ENCODE measurements around the gene SH3BGRL2.

Gene SH3BGRL2

GRCh38 chr6:79630883-79631692 lies at the start of gene SH3BGRL2:
Gene SH3BGRL2 (plus strand): TSS chr6:79631329. CDS start chr6:79631462, 133 bp downstream.
- DNase-seq, result peak; percentile 52

- DNase-seq, result no peak
Measured at GRCh38 chr6:79584332-79584731, 46.8 kb upstream of the SH3BGRL2 start.

DNA sequence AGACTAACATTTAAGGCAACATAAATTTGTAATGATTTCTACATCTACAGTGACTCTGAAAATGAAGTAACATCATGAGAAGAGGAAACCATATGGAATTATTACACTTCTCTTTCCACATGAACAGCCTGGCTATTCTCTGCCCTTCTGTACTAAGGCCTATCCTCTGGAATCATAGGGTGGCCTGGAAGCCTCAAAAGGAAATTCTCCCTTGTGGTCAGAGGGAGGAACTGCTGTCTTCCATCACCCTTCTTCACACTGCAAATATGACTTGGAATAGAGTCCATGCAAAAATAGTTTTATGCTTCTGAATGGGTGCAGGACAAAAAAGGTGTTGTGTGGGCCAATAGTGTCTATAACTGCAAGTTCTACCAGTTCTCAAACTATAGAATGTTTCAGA lies 44.6 kb upstream of the SH3BGRL2 start:
- no peak for DNase-seq

- DNase-seq, result no peak
Measured at GRCh38 chr6:79589701-79590100, 41.4 kb upstream of the SH3BGRL2 start.

DNA sequence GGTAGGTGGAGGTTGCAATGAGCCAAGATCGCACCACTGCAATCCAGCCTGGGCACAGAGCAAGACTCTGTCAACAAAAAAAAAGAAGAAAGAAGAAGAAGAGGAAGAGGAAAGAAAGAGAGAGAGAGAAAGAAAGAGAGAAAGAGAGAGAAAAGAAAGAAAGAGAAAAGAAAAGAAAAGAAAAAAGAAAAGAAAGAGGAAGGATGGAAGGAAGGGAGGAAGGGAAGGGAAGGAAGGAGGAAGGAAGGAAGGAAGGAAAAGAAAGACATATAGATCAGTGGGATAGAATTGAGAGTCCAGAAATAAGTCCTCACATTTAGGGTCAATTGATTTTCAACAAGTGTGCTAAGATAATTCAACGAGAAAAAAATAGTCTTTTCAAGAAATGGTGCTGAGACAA lies 34.0 kb upstream of the SH3BGRL2 start:
- no peak for DNase-seq

DNA sequence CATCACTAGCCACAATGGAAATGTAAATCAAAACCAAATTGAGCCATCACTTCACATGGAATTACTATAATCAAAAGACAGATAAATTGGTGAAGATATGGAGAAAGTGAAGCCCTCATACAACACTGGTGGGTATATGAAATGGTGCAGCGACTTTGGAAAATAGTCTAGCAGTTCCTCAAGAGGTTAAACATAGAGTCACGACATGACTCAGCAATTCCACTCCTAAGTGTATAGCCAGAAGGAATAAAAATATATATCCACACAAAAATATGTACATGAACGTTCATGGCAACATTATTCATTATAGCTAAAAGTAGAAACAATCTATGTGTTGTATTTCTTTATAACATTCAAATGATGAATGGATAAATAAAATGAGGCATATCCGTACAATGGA lies 33.1 kb upstream of the SH3BGRL2 start:
- DNase-seq, result no peak

DNA sequence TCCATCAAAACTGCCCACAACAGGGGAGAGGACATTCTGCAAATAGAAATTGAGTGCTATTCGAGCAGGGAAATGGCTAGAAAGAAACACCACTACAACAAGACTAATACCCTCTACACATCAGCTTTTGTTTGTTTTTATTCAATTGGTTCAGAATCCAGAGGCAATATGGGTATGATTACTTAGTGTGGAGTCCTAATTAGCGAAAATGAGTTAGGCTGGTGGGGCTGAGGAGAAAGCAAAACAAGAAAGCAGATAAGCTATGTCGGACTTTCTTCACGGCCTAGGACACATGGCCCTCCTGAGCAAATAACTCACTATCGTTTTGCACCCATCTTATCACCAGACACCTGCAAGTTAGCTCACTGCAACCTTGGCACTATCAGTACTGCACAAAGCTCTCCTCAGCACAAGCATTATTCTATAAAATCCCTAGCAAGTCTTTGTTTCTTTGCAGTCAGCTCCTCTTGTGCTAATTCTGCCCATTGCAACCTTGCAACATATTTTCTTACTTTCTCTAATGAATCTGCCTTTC lies 31.3 kb upstream of the SH3BGRL2 start:
- DNase-seq, result no peak

DNA sequence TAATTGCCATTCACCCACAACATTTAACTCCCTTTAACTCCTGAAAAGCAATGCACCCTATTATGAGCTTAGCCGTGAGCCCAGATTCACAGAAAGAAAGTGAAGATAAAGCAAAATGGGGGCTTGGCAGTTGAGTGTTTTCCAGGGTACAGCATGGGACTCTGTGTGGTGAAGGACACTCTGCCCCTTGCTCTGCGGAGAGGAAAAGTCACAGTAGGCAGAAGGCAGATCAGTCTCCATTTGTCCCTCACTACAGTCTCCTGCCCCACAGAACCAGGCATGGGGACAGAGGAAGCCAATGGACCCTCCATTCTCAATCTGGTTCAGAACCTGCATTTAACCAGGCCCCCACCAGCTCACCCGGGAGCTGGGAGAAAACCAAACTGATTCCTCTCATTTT lies 30.8 kb upstream of the SH3BGRL2 start:
- DNase-seq, result no peak

DNA sequence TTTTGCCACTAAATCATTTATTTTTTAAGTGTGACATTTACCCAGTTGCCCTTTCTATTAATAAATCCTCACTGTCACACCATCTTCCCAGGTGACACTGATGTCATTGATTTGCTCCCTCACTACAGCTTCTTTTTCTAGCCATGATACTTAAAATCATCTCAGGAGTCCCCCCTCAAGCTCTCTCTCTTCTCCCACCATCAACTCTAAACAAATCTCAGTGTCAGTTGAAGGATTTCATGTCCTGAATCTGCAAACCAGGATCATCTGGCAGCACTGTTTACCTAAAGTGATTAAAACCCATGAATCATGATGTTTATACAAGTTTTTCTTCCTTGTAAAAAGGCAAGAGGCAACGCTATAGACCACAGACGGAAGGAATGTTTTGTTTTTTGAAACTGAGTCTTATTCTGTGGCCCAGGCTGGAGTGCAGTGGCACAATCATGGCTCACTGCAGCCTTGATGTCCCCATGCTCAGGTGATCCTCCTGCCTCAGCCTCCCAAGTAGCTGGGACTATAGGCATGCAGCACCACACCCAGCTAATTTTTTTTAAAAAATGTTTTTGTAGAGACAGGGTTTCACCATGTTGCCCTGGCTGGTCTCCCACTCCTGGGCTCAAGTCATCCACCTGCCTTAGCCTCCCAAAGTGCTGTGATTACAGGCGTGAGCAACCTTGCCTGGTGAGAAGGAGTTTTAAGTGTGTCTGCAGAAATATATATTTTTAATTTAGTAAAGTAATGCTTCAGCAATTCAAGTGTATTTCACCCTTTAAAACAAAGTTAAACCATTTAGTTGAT lies 30.1 kb upstream of the SH3BGRL2 start:
- DNase-seq, result no peak

DNA sequence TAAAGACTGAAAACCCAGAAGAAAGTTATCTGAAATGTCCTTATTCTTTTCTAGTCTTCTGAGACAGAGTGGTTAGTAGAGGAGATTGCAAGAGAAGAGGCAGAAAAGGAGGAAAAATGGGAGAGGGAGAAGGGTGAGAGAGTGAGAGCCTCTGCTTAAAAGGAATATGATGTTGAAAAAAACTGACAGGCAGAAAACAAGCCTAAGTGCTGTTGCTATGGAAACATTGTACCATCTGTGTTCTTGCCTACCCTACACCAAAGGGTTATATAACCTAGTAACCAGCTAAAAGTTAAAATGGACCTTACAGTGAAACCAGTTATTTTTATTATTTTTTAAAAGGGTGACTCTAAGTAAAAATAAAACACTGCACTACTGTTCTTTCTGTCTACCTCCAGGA lies 28.3 kb upstream of the SH3BGRL2 start:
- DNase-seq, result no peak

GRCh38 chr6:79604583-79605037 lies 26.5 kb upstream of the SH3BGRL2 start:
- no peak for DNase-seq

GRCh38 chr6:79605061-79605460 lies 26.1 kb upstream of the SH3BGRL2 start:
- DNase-seq, result no peak

- no peak for DNase-seq
Measured at GRCh38 chr6:79605968-79606764, 25.0 kb upstream of the SH3BGRL2 start.

GRCh38 chr6:79607000-79607399 lies 24.1 kb upstream of the SH3BGRL2 start:
- no peak for DNase-seq

DNA sequence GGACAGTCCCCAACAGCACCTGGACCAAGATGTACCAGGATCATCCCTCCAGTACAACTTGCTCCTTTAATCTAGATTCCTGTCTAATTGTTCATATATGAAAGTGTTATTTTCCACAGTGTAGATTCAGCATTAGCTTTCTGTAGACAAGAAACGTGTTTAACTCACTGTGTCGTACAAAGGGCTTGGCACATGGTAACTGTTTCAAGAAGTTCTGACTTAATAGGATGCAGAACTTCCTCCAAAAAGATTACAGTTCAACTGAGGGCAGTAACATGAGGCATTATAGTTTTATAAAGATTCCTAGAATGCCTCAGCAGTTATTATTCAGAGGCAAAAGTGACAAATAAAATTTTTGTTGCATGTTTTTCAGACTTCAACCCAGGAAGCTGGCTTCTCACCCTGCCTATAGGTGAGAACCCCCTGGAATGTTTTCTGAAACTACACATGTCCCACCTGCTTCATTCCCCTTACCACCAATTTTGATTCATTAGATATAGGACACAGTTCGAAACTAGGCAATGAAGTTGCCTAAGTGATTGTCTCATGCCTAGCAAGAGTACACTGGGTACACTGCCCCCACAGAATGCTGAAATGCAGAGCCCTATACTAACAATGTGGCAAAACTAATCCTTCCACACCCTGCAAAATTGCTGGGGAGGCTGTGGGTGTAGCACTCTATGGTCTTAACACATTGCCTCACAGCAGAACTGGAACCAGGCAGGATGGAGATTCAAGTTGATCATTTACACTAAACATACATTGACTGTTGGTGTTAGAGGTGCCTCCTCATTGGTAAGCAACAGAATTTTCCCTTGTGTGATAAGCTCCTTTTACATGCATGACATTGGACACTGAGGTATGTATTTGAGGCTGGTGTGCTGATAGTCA lies 22.6 kb upstream of the SH3BGRL2 start:
- no peak for DNase-seq

DNA sequence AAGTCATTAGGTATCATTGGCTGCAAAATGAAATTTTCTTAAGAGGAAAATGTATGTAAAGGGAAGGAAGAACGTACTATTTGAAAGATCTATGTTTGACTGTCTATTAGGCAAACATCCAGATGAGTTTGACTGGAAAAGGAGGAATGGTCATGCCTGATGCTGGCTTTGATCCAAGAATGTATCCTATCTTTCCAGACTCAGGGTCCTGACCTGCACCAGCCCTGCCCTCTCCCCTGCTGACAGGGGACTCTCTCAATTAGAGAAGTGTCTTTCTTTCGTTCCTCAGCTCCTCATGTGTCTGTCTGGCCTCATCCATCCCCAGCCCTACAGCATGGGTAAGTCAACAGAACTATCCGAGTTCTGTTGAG lies 21.9 kb upstream of the SH3BGRL2 start:
- DNase-seq, result no peak

DNA sequence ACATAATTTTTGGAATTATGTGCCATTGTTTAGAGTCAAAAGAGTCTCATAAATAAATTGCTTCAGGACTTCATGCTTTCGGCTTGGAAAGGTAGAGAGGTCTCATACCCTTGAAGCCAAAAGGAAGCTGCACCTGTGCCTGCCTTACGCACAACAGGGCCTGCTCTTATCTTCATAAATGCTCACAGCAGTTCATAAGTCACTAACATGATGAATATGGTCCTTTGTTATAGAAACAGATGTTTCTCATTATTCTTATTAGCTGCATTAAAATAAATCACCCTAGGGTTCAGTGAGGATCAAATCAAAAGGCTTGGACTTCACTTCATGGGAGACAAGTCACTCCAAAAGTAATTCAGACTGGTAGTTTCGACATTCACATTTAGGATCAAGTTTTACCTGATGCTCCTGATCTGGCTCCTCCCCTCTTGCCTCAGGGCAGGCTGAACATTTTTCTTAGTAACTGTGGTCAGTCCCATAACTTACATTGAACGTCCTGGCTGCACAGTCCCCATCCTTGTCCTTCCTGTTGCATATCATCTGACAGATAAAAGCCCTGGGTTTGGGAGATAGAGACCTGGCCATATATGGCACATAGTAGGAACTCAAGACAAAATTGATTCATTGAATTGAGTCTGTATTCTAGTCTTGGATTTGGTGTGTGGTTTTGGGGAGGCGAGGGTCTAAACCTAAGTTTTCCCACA lies 20.7 kb upstream of the SH3BGRL2 start:
- no peak for DNase-seq

DNA sequence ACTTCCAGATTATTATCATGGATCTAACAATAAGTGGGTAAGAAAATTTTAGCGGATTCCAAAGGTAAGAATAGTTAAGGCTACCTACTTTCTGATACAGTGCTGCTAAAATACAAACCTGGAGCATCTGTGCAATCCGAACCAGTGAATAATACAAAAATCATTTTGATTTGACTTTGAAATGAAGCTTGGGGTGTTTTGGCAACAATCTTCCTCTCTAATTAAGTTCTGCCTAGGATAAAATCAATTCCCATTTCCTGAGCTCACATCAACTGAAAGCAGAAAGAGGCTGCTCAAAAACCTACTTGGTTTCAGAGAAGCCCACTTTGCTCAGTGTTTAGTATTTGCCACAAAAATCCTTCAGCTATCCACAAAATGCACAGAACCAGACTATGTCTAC lies 18.7 kb upstream of the SH3BGRL2 start:
- DNase-seq, result no peak

DNA sequence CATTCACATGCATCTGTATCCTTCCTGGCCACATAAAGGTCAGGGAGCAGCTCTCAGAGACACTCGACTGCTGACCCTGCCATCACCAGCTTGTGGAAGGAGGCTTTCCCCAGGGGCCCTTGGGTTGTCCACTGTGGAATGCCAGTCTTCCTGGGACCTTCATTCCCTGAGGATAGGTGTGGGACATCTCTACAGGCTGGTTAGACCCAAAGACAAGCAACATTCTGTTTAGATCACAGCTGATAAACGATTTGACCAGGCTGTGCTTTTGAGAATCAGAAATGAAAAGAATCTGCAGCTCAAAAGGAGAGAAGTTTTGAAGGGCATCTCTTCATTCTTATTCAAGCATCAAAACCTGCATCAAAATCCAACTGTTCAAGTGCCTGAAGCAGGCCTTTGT lies 18.2 kb upstream of the SH3BGRL2 start:
- no peak for DNase-seq

GRCh38 chr6:79613912-79614311 lies 17.2 kb upstream of the SH3BGRL2 start:
- DNase-seq, result no peak

Measured in stimulated activated CD8-positive, alpha-beta memory T cell treated with anti-CD3 and anti-CD28 coated beads, Interleukin-4, amount 100 ng/mL, for 48 hours (primary cell).